Measurements from ENCODE around the gene NTRK2. TPM values are rescaled to one million over a fixed set of nuclear protein-coding genes. Genes with fewer than 3 reads are reported as not detected.

The NTRK2 gene
- total and polyA plus RNA-seq, 2 donors: 7.7 to 56.7 TPM

- Histone ChIP-seq H3K36me3 (ENCODE audit: insufficient read depth) (no peaks in the 10 kb centered on the region), H3K4me1 (ENCODE audit: insufficient read depth) (no peaks in the 10 kb centered on the region), H3K4me3 (ENCODE audit: low read depth, low read length) (no peak overlapping the region), H3K27ac (ENCODE audit: low read depth) (no peak overlapping the region)
- DNase-seq (ENCODE audit: extremely low spot score): no peak
- WGBS: 91% methylated on average over 3 of the region's 3 CpGs
Measured at GRCh38 chr9:84723426-84723825, 53.9 kb downstream of the NTRK2 start.

- no peak overlapping the region for H3K27ac ChIP-seq (ENCODE audit: low read depth)
- H3K4me1 ChIP-seq (ENCODE audit: insufficient read depth): no peaks in the 10 kb centered on the region
- no peak for DNase-seq (ENCODE audit: extremely low spot score)
- H3K4me3 ChIP-seq (ENCODE audit: low read depth, low read length): no peak overlapping the region
- WGBS: 93% methylated on average over 7 of the region's 7 CpGs
- no peaks in the 10 kb centered on the region for H3K36me3 ChIP-seq (ENCODE audit: insufficient read depth)
Measured at GRCh38 chr9:84731696-84732095, 62.2 kb downstream of the NTRK2 start.

GRCh38 chr9:84736081-84736480 is 66.6 kb downstream of the NTRK2 start:
- no peak overlapping the region for H3K27ac ChIP-seq (ENCODE audit: low read depth)
- DNase-seq (ENCODE audit: extremely low spot score): no peak
- no peak overlapping the region for H3K4me3 ChIP-seq (ENCODE audit: low read depth, low read length)
- no peaks in the 10 kb centered on the region for H3K4me1 ChIP-seq (ENCODE audit: insufficient read depth)
- H3K36me3 ChIP-seq (ENCODE audit: insufficient read depth): no peaks in the 10 kb centered on the region
- 78% methylated on average over 10 of the region's 10 CpGs for WGBS

- WGBS: 77% methylated on average over 1 of the region's 1 CpG
Measured at GRCh38 chr9:84736536-84736935, 67.0 kb downstream of the NTRK2 start.

DNA sequence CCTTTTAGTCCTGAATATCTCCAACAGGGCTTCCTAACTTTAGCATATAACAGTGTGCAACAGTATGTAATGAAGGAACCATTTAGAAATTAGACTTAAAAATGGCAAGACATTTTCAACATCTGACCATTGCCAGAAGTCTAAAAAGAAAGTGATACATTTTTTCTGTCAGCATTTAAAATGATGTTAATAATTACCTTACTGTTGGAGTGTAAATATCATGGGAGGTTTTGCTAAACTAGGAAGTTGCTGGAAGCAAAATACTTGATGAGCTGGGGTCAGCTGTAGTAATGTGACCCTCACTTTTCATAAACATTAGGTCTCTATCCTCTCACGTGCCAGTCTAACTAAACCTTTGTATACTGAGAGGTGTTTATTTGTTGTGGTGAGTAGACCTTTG is 68.8 kb downstream of the NTRK2 start:
- no peaks in the 10 kb centered on the region for H3K36me3 ChIP-seq (ENCODE audit: insufficient read depth)
- no peak for DNase-seq (ENCODE audit: extremely low spot score)
- H3K27ac ChIP-seq (ENCODE audit: low read depth): no peak overlapping the region
- H3K4me3 ChIP-seq (ENCODE audit: low read depth, low read length): no peak overlapping the region
- 62% methylated on average over 1 of the region's 1 CpG for WGBS
- no peaks in the 10 kb centered on the region for H3K4me1 ChIP-seq (ENCODE audit: insufficient read depth)

More at GRCh38 chr9:84736536-84736935, 67.0 kb downstream of the NTRK2 start:
- Histone ChIP-seq H3K27ac (ENCODE audit: low read depth) (no peak overlapping the region), H3K4me1 (ENCODE audit: insufficient read depth) (no peaks in the 10 kb centered on the region), H3K36me3 (ENCODE audit: insufficient read depth) (no peaks in the 10 kb centered on the region), H3K4me3 (ENCODE audit: low read depth, low read length) (no peak overlapping the region)
- no peak for DNase-seq (ENCODE audit: extremely low spot score)

GRCh38 chr9:84742261-84742660 is 72.7 kb downstream of the NTRK2 start:
- Histone ChIP-seq H3K4me1 (ENCODE audit: insufficient read depth) (no peaks in the 10 kb centered on the region), H3K36me3 (ENCODE audit: insufficient read depth) (no peaks in the 10 kb centered on the region), H3K4me3 (ENCODE audit: low read depth, low read length) (no peak overlapping the region), H3K27ac (ENCODE audit: low read depth) (no peak overlapping the region)
- no peak for DNase-seq (ENCODE audit: extremely low spot score)
- 96% methylated on average over 4 of the region's 4 CpGs for WGBS

- no peak for DNase-seq (ENCODE audit: extremely low spot score)
- no peaks in the 10 kb centered on the region for H3K4me1 ChIP-seq (ENCODE audit: insufficient read depth)
- H3K36me3 ChIP-seq (ENCODE audit: insufficient read depth): no peaks in the 10 kb centered on the region
- no peak overlapping the region for H3K27ac ChIP-seq (ENCODE audit: low read depth)
- H3K4me3 ChIP-seq (ENCODE audit: low read depth, low read length): no peak overlapping the region
- WGBS: 95% methylated on average over 7 of the region's 7 CpGs
Measured at GRCh38 chr9:84744195-84744594, 74.7 kb downstream of the NTRK2 start.

- 87% methylated on average over 11 of the region's 11 CpGs for WGBS
- Histone ChIP-seq H3K36me3 (ENCODE audit: insufficient read depth) (no peaks in the 10 kb centered on the region), H3K4me3 (ENCODE audit: low read depth, low read length) (no peak overlapping the region), H3K4me1 (ENCODE audit: insufficient read depth) (no peaks in the 10 kb centered on the region), H3K27ac (ENCODE audit: low read depth) (no peak overlapping the region)
- DNase-seq (ENCODE audit: extremely low spot score): no peak
Measured at GRCh38 chr9:84744726-84745125, 75.2 kb downstream of the NTRK2 start.

- no peak overlapping the region for H3K27ac ChIP-seq (ENCODE audit: low read depth)
- WGBS: 70% methylated on average over 2 of the region's 2 CpGs
- H3K4me1 ChIP-seq (ENCODE audit: insufficient read depth): no peaks in the 10 kb centered on the region
- no peak overlapping the region for H3K4me3 ChIP-seq (ENCODE audit: low read depth, low read length)
- no peak for DNase-seq (ENCODE audit: extremely low spot score)
- no peaks in the 10 kb centered on the region for H3K36me3 ChIP-seq (ENCODE audit: insufficient read depth)
Measured at GRCh38 chr9:84748112-84748511, 78.6 kb downstream of the NTRK2 start.

DNA sequence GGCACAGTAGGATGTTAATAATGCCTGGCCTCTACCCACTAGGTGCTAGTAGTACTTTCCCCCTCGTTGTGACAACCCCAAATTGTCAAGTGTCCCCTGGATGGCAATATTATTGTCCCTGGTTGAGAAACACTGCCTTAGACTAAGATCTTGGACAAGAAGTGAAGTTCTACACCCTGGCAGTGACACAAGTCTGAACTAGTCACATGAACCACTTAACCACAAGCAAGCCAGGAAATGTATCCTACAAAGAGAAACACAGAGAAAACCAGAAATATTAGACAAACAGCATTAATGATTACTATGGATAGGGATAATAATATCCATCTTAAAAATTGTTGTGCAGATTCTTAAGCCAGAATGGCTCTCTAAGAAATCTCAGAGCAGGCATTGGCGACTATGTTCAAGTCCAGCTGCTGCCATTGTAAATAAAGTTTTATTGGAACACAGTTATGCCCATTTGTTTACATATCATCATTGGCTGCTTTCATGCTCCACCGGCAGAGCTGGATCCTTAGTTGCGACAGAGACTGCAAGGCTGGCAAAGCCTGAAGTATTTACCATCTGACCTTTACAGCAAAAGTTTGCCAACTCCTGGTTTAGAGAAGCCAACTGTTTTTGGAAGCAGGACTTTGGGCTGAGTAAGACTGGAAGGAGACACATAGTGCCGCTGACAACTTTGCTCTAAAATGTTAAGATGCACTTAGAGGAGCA is 80.8 kb downstream of the NTRK2 start:
- 60% methylated on average over 5 of the region's 5 CpGs for WGBS
- DNase-seq (ENCODE audit: extremely low spot score): no peak
- H3K27ac ChIP-seq (ENCODE audit: low read depth): no peak overlapping the region

DNA sequence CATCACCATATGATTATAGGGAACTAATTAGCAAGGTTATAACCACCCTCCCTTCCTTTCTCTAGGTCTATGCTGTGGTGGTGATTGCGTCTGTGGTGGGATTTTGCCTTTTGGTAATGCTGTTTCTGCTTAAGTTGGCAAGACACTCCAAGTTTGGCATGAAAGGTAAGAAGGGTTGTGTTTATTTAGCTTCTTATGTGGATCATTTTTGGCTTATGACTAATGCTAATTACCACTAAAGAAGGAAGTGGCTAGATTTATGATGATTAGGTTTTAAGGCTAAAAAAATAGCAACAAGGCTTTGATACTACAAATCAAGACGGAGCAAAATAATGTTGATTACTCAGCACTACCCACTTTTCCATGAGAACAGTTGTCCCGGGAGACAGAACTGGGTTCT is 82.4 kb downstream of the NTRK2 start:
- WGBS: 83% methylated on average over 3 of the region's 3 CpGs
- no peak overlapping the region for H3K27ac ChIP-seq (ENCODE audit: low read depth)

More for the DNA sequence above, 80.8 kb downstream of the NTRK2 start:
- Histone ChIP-seq H3K4me1 (ENCODE audit: insufficient read depth) (no peaks in the 10 kb centered on the region), H3K4me3 (ENCODE audit: low read depth, low read length) (no peak overlapping the region), H3K36me3 (ENCODE audit: insufficient read depth) (no peaks in the 10 kb centered on the region)

DNA sequence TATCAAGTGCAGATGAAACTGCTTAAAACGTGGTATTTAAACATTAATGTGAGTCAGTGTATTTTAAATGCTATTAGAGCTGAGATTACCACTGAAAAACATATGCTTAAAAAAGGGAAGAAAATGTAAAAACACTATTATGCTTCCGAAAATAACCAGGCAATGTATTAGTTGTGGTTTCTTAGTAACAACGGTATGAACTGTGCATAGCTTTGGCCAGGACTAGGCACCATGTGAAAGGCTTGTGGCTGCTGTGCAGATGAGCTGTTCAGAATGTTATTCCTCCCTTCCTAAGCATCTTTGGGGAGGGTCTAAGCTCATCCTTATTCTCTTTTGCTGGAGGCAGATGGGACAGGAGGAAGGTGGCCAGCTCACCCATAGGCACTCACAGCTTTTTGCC is 84.9 kb downstream of the NTRK2 start:
- H3K4me1 ChIP-seq (ENCODE audit: insufficient read depth): no peaks in the 10 kb centered on the region
- H3K4me3 ChIP-seq (ENCODE audit: low read depth, low read length): no peak overlapping the region
- H3K27ac ChIP-seq (ENCODE audit: low read depth): no peak overlapping the region
- WGBS: 51% methylated on average over 3 of the region's 3 CpGs
- DNase-seq (ENCODE audit: extremely low spot score): no peak
- no peaks in the 10 kb centered on the region for H3K36me3 ChIP-seq (ENCODE audit: insufficient read depth)

More for the DNA sequence above, 82.4 kb downstream of the NTRK2 start:
- no peak overlapping the region for H3K4me3 ChIP-seq (ENCODE audit: low read depth, low read length)
- no peaks in the 10 kb centered on the region for H3K4me1 ChIP-seq (ENCODE audit: insufficient read depth)
- DNase-seq (ENCODE audit: extremely low spot score): no peak
- no peaks in the 10 kb centered on the region for H3K36me3 ChIP-seq (ENCODE audit: insufficient read depth)

DNA sequence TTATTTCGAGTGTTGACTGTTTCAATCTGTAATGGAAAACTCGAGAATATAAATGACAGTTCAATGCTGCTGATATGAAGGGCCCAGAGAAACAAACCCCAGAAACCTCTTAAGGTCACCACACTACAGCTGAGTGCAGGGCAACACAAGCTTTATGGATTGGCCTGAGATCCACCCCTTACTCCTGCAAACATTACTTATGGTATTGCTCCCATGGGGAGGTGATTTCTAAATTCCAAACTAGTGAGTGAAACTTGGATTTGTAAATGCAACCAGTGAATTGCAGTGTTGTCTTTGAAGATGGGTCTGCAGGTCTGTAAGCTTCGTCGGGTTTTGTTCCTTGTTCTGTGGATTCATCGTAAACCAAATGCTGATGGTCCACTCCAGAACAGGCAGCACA is 85.4 kb downstream of the NTRK2 start:
- Histone ChIP-seq H3K4me3 (ENCODE audit: low read depth, low read length) (no peak overlapping the region), H3K4me1 (ENCODE audit: insufficient read depth) (no peaks in the 10 kb centered on the region), H3K36me3 (ENCODE audit: insufficient read depth) (no peaks in the 10 kb centered on the region), H3K27ac (ENCODE audit: low read depth) (no peak overlapping the region)
- no peak for DNase-seq (ENCODE audit: extremely low spot score)
- WGBS: 81% methylated on average over 5 of the region's 5 CpGs

DNA sequence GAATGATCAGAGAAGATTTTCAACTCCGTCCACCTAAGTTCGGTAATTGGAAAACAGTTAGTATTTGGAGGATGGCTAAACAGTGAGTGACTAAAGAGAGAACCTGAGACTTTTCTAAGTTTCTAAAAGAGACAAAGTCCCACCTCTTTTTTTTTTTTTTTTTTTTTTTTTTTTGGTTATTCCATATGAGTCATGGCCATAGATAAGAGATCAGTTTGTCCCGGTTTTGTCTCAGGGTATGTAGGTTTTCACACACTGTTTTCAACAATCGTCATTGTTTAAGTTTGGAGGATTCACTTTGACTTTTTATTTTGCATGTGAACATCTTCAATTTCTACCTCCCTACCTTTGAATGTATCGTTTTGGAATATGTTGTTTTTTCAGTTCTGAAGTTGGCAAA is 85.9 kb downstream of the NTRK2 start:
- WGBS: 68% methylated on average over 5 of the region's 5 CpGs

DNA sequence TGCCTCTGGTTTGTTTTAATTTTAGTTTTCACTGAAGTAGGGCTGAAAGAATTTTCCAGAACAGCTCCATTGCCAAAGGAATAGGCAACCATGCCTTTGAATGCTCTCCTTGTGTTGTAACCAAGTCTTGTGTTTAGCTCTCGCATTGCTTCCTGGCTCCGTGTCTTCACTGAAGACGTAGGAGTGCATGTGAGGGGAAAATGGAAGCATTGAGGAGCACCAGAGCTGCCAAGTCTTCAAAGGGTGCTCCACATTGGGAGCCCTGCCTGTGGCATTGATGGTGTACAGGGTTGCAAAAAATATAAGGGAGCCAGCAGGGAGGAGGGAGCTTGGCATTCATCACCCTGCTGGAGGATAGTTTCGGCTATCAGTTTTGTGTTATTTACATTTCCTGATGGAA is 86.6 kb downstream of the NTRK2 start:
- 66% methylated on average over 4 of the region's 4 CpGs for WGBS

More for the DNA sequence above, 85.9 kb downstream of the NTRK2 start:
- Histone ChIP-seq H3K4me3 (ENCODE audit: low read depth, low read length) (no peak overlapping the region), H3K36me3 (ENCODE audit: insufficient read depth) (no peaks in the 10 kb centered on the region), H3K4me1 (ENCODE audit: insufficient read depth) (no peaks in the 10 kb centered on the region), H3K27ac (ENCODE audit: low read depth) (no peak overlapping the region)
- no peak for DNase-seq (ENCODE audit: extremely low spot score)

More for the DNA sequence above, 86.6 kb downstream of the NTRK2 start:
- Histone ChIP-seq H3K4me3 (ENCODE audit: low read depth, low read length) (no peak overlapping the region), H3K4me1 (ENCODE audit: insufficient read depth) (no peaks in the 10 kb centered on the region), H3K36me3 (ENCODE audit: insufficient read depth) (no peaks in the 10 kb centered on the region), H3K27ac (ENCODE audit: low read depth) (no peak overlapping the region)
- no peak for DNase-seq (ENCODE audit: extremely low spot score)
